ENCODE results near the gene MAP2K1.
"Not testable (repeated sequence)": the region's sequence is repeated elsewhere in the genome, so short reads cannot be mapped to it uniquely, and the experiment has no call there.

Gene MAP2K1

DNA sequence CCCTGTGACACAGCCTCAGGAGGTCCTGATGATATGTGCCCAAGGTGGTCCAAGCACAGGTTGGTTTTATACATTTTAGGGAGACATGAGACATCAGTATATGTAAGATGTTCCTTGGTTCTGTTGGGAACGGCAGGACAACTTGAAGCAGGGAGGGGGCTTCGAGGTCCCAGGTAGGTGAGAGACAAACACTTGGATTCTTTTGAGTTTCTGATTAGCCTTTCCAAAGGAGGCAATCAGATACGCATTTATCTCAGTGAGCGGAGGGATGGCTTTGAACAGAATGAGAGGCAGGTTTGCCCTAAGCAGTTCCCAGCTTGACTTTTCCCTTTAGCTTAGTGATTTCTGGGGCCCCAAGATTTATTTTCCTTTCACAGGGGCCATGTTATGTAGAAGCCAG, 84.1 kb downstream of the MAP2K1 start:
- not testable (repeated sequence) for DNase-seq (ENCODE audit: low read depth, low spot score); H3K27ac ChIP-seq

DNA sequence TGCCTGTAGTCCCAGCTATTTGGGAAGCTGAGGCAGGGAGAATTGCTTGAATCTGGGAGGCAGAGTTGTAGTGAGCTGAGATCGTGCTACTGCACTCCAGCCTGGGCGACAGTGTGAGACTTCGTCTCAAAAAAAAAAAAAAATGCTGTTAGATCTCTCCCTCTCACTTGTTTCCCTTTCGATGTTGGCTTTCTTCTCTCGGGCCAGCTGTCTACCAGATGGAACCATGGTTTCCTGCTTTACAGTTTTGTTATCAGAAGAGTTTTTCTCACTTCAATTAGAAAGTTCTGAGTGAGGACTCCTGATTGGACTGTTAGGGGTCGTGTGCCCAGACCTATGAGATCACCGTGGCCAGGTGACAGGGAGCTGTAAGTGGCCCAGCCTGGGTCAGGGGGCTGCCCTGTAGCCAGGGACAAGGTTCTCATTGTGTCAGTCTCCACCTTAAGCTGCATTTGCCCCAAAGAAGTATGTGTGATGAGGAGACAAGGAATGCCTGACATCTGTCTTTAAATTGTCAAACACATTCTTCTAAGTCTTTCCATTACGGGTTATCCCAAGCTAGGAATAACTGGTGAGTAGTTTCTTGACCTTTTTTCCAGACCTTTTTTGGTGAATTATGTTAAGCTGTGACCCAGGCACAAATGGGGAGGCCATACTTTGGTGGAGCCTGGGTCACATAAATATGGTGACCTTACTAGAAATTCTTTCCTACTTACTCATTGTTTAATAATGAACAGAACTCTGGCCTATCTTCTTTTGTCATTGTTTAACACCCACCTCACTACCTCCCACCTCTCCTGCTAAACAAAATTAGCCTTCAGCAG, 85.7 kb downstream of the MAP2K1 start:
- H3K27ac ChIP-seq, result no peak overlapping the region
- no peak for DNase-seq (ENCODE audit: low read depth, low spot score)

DNA sequence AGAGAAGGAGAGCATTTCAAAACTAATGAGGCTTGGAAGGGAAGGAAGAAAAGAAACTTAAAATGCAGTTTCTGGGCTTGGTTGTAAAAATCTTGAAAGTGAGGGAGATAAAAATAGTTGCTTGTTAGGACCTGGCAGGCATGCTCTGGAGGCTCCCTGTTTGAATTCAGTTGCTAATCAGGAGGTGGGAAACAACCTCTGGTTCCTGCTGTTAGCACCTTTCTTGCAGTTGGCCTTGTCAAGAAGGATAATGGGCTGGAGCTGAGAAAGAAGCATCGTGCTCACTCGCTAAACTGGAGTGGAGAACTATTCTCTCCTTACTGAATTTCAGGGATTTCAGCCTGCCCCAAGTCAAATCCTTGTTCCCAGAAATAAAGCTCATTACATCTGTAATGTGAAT, 87.4 kb downstream of the MAP2K1 start:
- DNase-seq (ENCODE audit: low read depth, low spot score), result no peak
- H3K27ac ChIP-seq, result no peak overlapping the region

DNA sequence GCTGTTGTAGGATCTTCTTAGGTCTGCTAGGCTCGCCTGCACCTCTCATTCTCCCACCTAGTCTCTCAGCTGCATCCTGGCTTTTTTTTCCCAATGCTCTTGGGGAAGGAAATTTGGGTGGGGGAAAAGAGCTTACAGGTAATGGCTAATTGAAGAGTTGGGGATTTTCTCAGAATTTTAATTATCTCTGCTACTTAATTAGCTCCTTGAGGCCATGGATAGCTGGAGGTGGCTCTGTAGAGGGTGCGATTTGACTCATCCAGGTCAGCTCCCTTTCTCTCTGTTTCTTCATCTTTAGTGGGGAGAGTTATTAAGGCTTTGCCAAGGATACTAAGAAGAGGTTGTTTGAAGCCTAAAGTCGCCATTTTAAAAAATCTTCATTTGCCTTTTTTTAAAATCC, 88.3 kb downstream of the MAP2K1 start:
- DNase-seq (ENCODE audit: low read depth, low spot score), result no peak
- H3K27ac ChIP-seq, result no peak overlapping the region

DNA sequence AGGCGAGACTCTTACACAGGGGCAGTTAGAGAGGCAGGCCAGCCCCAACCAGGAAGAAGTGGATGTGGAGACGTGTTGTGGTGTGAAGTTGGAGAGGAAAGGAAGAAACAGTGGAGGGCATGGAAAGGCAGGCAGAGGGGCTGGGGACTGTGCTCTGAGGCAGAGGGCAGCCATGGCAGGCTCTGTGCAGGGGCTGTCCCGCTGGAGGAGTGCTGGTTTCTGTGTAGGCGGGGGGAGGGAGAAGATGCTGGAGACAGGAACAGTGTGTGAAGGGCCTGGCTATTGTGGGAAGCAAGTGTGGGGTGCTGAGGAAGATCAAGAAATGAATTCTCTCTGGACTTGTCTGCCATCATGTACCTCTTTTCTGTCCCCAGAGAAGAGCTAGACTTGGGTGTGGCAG, 89.8 kb downstream of the MAP2K1 start:
- H3K27ac ChIP-seq, result no peak overlapping the region
- no peak for DNase-seq (ENCODE audit: low read depth, low spot score)

DNA sequence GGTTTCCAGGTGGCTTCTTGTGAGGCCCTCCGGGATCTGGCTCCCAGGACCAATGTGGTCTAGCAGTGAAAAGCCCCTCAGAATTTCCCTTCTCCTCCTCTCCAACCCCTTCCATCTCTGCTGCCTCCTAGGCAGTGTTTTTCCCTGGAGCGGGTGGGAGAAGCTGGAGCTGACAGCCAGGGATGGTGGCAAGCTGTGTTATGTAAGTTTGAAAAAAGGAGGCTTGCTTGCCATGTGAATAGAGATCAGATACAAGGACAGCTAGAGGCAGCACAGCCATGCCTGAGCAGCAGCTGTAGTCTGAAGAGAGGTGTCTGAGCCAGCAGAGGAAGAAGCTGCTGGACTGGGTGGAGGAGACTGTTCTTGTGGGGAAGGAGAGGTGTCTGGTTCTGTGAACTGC, 90.3 kb downstream of the MAP2K1 start:
- no peak overlapping the region for H3K27ac ChIP-seq
- no peak for DNase-seq (ENCODE audit: low read depth, low spot score)

DNA sequence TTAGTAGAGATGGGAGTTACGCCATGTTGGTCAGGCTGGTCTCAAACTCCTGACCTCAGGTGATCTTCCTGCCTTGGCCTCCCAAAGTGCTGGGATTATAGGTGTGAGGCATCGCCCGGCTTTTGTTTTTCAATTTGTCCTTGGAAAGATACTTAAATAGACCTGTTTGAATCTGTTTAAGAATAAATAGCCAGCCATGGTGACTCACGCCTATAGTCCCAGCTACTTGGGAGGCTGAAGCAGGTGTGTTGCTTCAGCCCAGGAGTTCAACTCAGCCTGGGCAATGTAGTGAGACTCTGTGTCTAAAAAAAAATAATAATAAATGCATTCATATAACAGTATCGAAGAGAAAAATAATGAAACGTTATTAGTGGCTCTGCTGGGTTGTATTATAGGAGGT, 93.6 kb downstream of the MAP2K1 start:
- H3K27ac ChIP-seq, result peak overlapping the region; percentile 44
- DNase-seq (ENCODE audit: low read depth, low spot score), result no peak

DNA sequence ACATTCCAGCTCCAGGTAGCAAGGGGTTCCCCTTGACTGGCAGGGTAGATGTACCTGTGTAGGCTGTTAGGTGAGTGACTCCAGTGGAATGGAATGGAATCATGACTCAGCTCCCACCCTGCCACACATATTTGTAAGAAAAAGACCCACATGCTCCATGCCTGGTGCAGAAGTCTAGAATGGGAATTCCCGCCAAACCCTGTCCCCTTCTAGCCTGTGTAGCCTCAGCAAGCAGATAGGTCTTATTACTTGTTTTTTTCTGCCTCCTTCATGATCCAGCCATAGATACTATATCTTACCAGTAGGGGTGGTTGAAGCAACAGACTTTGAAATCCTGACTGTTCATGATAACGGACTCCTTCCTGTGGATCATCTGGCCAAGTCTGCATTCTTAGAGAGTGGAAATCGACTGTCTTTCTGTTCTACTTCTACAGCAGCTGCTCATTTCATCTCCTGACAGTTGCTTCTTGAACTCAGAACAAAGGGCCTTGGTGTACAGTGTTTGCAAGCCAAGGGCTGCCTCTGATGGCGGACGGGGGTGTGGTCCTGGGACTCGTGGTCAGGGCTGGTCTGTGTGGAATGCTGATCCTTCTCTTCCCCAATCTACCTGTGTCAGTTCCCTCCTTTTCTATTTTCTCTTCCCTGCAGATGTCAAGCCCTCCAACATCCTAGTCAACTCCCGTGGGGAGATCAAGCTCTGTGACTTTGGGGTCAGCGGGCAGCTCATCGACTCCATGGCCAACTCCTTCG, 94.6 kb downstream of the MAP2K1 start:
- DNase-seq (ENCODE audit: low read depth, low spot score), result no peak
- peak overlapping the region; percentile 44 for H3K27ac ChIP-seq

DNA sequence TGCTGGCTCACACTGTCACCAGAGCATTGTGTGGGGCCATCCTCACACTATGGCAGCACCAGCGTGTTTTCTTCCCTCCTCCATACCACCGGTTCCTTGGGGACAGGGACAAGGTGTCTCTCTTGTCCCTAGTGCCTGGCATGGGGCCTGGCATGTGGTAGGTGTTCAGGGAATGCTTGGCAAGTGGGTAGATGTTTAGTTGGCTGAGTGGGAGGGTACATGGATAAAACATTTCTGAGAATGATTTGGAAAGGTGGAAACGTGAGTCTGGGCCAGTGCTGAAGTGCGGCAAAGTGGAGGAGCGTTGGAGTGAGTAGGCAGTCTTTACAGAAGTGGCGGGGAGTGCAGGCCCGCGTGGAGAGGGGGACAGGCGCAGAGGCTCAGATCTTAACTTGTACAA, 95.8 kb downstream of the MAP2K1 start:
- no peak for DNase-seq (ENCODE audit: low read depth, low spot score)
- peak overlapping the region; percentile 33 for H3K27ac ChIP-seq

DNA sequence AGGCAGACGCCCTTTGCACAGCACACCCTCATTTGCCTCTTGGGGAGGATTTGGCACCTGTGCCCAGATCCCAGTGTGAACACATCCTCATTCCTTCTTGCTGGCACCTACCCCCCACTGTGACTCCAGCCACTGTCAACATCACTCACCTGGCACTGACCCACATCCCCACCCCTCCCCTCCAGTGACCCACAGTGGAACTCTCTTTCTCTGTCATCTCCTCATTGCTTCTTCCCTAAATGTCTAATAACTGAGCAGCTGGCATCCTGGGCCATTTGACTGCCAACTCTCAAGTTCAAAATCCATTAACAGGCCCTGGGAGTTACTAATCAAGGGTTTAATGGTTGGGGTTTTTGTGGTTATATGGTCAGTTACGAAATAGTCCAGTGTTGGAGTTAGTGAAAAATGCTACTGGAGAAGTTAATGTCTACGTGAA, 96.4 kb downstream of the MAP2K1 start:
- DNase-seq (ENCODE audit: low read depth, low spot score), result no peak
- H3K27ac ChIP-seq, result peak overlapping the region; percentile 33

DNA sequence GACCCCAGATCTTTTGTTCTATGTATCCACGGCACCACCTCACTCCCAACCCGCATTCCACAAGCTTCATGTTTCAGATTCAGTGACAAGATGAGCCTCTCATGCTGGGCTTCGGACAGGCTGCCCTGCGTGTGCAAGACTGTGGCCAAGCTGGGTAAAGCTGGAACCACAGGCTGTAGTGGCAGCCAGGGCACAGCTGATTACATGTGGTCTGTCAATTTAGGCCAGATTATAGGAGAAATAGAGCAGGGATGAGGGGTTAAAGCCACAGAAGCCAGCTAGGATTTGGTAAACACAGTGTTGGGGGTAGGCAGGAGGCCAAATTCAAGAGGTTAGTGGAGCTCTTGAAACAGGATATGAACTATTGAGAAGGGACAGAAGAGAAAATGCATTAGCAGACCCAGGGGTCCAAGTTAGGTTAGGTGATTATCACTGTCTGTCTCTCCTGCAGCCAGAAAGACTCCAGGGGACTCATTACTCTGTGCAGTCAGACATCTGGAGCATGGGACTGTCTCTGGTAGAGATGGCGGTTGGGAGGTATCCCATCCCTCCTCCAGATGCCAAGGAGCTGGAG, 97.9 kb downstream of the MAP2K1 start:
- H3K27ac ChIP-seq, result no peak overlapping the region

DNA sequence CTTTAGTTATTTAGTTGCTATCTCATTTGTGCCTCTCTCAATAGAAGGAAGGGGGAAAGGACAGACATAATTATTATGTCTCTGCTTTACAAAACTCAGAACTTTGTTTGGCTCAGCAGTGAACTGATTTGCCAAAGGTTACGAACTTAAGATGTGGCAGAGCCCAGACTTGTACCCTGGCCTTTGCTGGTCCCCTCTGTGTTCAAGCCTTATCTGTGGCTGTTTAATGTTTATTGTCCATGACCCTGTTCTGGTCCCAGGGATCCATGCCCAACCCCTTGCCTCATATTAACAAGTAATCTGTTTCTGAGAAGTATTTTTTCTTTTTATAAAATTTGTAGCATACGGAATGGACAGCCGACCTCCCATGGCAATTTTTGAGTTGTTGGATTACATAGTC, 100.2 kb downstream of the MAP2K1 start:
- no peak overlapping the region for H3K27ac ChIP-seq
- no peak for DNase-seq (ENCODE audit: low read depth, low spot score)

More for the DNA sequence above, 97.9 kb downstream of the MAP2K1 start:
- DNase-seq (ENCODE audit: low read depth, low spot score), result no peak

DNA sequence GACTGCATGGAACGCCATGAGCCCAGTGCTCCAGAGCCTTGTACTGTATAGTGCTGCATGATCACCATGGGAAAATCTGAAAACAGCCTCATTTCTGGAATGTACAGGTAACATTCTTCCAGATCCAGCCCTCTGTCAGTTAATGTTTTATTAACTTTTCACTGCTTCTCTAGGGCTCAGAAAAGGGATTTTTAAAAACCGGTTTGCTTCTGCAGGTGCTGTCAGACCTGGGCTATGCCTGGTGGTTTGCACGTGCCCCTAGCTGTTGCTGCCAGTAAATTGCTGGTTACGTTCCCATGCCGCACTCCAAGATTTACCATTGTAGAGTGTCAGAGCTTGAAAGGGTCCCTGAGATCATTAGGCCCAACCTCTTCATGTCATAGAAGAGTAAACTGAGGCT, 101.8 kb downstream of the MAP2K1 start:
- no peak overlapping the region for H3K27ac ChIP-seq
- DNase-seq (ENCODE audit: low read depth, low spot score), result no peak

DNA sequence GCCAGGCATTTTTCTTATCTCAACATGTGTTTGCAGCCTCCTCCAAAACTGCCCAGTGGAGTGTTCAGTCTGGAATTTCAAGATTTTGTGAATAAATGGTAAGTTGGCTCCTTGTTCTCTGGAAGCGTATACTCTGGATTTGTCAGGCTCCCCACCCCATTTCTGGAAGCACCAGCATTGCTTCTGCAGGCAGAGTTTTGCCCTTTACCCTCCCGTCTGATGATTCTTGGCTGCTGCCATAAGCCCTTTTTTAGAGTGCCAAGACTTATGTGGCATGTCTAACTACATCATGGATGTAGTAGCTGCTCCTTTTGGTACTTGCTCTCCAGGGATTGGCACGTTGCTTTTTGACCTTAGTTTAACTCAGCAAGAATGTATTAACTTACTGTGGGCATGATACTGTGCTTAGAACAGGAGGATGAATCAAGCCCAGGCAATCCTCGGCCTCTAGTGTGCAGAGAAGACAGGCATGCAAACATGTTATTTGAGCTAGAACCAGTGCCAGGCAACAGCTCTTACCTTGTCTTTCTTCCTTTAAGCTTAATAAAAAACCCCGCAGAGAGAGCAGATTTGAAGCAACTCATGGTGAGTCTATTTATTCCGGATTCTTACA, 102.6 kb downstream of the MAP2K1 start:
- DNase-seq (ENCODE audit: low read depth, low spot score), result no peak
- H3K27ac ChIP-seq, result no peak overlapping the region

DNA sequence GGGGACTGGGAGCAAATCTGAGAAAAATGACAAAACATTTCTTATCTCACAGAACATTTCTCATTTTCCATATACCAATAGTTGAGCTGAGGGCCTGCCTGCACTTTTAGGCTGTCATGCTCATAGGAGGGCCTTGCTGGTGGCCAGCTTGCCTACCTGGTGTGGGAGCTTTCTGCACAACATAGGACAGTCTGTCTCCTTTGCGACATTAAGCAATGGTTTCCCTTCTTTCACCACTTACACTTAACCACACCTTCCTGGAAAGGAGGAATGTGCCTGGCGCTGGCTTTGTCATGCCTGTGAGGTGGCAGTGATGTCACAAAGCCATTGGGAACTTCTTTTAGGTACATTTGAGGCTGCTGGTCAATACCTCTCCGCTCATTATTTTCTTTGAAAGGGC, 105.1 kb downstream of the MAP2K1 start:
- no peak overlapping the region for H3K27ac ChIP-seq
- no peak for DNase-seq (ENCODE audit: low read depth, low spot score)

DNA sequence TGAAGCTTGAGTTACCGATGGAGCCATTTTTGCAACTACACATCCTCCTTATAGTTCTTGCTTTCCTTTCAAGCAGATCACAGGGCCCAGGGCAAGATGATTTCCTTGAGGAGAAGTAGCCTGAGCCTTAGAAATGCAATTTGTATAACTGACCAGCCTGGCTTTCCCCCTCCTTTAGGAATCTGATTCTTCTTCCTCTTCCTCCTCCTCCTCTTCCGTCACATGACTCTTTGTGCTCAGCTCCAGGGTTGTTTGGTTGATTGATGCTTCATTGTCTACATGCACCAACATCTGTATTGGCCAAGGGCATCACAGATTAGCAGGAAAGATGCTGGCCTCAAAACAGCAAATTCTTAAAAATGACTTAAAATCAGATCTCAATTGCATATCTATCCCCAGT, 107.5 kb downstream of the MAP2K1 start:
- no peak overlapping the region for H3K27ac ChIP-seq
- no peak for DNase-seq (ENCODE audit: low read depth, low spot score)

DNA sequence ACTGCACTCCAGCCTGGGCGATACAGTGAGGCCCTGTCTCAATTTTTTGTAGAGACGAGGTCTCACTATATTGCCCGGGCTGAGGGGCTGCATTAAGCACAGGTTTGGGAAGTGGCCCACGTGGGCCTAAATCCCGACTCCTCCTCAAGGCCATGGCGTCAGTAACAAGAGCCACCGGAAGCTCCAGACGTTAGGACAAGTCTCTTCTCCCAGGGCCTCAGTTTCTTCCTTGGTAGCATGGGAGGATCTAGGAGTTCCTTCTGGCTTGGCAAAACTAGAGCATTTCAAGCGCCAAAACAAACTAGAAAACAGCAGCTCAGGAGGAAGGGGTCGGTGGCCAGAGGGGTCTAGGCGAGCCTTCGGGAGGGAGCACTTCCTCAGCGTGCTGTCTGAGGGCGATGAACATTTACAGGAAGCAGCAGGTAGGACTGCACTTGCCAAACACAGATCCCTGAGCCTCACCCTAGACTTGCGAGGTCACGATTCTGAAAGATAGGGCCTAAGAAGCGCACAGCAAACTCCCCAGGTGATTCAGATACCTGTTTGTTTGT, 110.3 kb downstream of the MAP2K1 start:
- no peak for DNase-seq (ENCODE audit: low read depth, low spot score)
- H3K27ac ChIP-seq, result peak overlapping the region; percentile 96

DNA sequence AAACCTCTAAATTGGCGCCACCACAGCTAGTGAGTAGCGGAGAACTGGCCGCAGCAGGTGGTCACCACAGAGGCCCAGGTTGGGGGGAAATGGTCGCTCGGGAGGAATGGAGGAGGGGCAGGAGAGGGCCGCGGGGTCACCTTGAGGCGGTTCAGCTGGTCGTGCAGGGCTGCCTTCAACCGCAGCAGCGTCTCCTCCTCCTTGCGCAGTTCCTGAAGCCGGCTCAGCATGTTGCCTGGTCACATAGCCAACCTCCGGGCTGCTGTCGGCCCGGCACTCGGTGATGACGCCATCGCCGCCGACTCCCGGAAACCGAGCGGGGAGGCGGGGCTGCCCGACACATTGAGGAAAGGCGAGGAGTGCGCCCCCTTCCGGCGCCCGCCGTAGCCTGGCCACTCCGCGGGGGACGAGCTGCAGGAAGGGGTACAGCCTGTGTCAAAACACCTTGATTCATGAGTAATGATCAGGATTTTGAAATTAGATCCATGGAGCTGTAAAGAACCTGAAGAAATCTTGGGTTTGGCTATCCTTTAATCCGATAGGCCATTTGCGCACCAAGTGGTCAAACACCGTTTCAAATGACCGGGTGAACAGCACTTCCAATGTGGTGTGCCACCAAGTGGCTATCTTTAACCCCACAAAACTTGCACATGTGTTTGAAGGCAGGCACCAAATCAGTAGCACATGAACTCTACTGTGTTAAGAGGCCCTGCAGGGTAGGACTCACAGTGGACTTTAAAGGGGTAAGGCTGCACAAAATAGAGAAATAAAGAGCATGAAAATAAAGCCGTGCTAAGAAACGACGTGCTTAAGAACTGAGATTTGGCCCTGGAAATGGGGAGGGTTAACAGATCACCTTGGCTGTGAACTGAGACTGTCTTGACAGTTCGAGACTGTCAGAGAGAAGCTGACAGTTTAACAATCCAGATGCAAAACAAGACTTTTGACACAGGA, 111.1 kb downstream of the MAP2K1 start, which contains the start of gene SNAPC5:
TSS of gene SNAPC5 (minus strand) at position 261 of the 954 bp plus-strand sequence. CDS start at position 230, 31 bp downstream.
- DNase-seq (ENCODE audit: low read depth, low spot score), result peak; percentile 71
- H3K27ac ChIP-seq, result peak within 1 kb of the TSS; percentile 96
